H1 (cell line): ENCODE measurements around the gene PSAP. TPM values are rescaled to one million over a fixed set of nuclear protein-coding genes. Genes with fewer than 3 reads are reported as not detected.
A peak's percentile ranks its signal among the peaks of the same experiment; 100 is the strongest.

Source experiments
- EZH2 ChIP-seq: fragments of 200-600 bp; sonication (generic); IDR thresholded peaks from 2 replicates; pipeline ENCODE4 v1.7.1; 2012; ENCODE audit warnings: low read depth, mild to moderate bottlenecking, moderate library complexity, low read length, inconsistent platforms; ENCODE audit not compliant: severe bottlenecking
- JUND ChIP-seq: IDR thresholded peaks from 2 replicates; pipeline ENCODE4 v1.6.1; 2011; ENCODE audit warnings: mild to moderate bottlenecking, improper control_type of control experiment, low read length
- POLR2A ChIP-seq, 2 experiments: IDR thresholded peaks; 1 replicate in 1 of 2; 2 replicates in 1 of 2; pipeline ENCODE4 v1.6.1; 2011; ENCODE audit warnings: low read depth in 2 of 2, low read length in 2 of 2, mild to moderate bottlenecking in 2 of 2; ENCODE audit errors: control extremely low read depth in 1 of 2
- RXRA ChIP-seq: IDR thresholded peaks from 2 replicates; pipeline ENCODE4 v1.6.1; 2011; ENCODE audit warnings: low read depth, mild to moderate bottlenecking, low read length, moderate library complexity; ENCODE audit not compliant: insufficient read depth
- SIRT6 ChIP-seq: IDR thresholded peaks from one replicate; pipeline ENCODE4 v1.7.1; 2012; ENCODE audit warnings: low read length, inconsistent platforms
- SP2 ChIP-seq: IDR thresholded peaks from 2 replicates; pipeline ENCODE4 v1.6.1; 2012; ENCODE audit warnings: mild to moderate bottlenecking, low read length, inconsistent platforms
- USF2 ChIP-seq: IDR thresholded peaks from 2 replicates; pipeline ENCODE4 v1.6.1; 2011; ENCODE audit warnings: low read length, improper control_type of control experiment
- polyA plus RNA-seq, 7 experiments: library from polyadenylated mRNA; depleted of rRNA in 3 of 7; stranded (reverse) in 5 of 7; unstranded in 2 of 7; fragments of >200 nt in 5 of 7; fragments of 200-250 nt in 2 of 7; gene quantifications; 1 replicate in 5 of 7; 2 replicates in 1 of 7; 4 replicates in 1 of 7; pipeline versions ENCODE4 v1.2.1 to v1.2.3, GENCODE V29; 2011 to 2013; ENCODE audit warnings: missing spikeins in 2 of 7, mixed read lengths in 2 of 7
- total RNA-seq: library from RNA; stranded (reverse); fragmentation: NEBNext Ultra II Directional; extraction: Animal tissue kit (Norgen Biotek cat#: 25700); gene quantifications from 2 replicates; pipeline ENCODE4 v1.2.1, GENCODE V29; 2021

PSAP gene
- total and polyA plus RNA-seq, 2 of the 8 experiments (the other 6 are each of a cell fraction or from before 2014, with no cell fraction given): 386 to 504 TPM

- TF ChIP-seq USF2: no peak
- TF ChIP-seq SIRT6: no peak
- TF ChIP-seq SP2: no peak
- no peak for TF ChIP-seq POLR2A (IDR thresholded peaks at IDR 0.05; ENCODE audit: control extremely low read depth in 1 of 2, low read depth in 2 of 2, low read length in 2 of 2)
- no peak for TF ChIP-seq JUND
- TF ChIP-seq RXRA: no peak
- TF ChIP-seq EZH2: peak; percentile 63
- TF ChIP-seq, all 59 proteins: peak for 11
These were observed 37.8 kb upstream of the PSAP start (continued) for GRCh38 chr10:71888623-71889387.
